HCT116 (cell line): ENCODE data around the gene MATN3.

Experiments
- CBX3 ChIP-seq: IDR thresholded peaks from 2 replicates; pipeline ENCODE4 v1.6.1; 2012; ENCODE audit warnings: low read depth
- JUND ChIP-seq: IDR thresholded peaks from 2 replicates; pipeline ENCODE4 v1.6.1; 2012
- POLR2A ChIP-seq: IDR thresholded peaks from 2 replicates; pipeline ENCODE4 v1.7.0; 2011; ENCODE audit warnings: borderline replicate concordance; ENCODE audit not compliant: insufficient read depth, insufficient read length; ENCODE audit errors: extremely low read depth
- POLR2AphosphoS5 ChIP-seq: IDR thresholded peaks from 2 replicates; pipeline ENCODE4 v1.6.1; 2011; ENCODE audit warnings: mild to moderate bottlenecking, low read depth, low read length, moderate library complexity
- RAD21 ChIP-seq: IDR thresholded peaks from 2 replicates; pipeline ENCODE4 v1.6.1; 2012; ENCODE audit warnings: low read depth, mild to moderate bottlenecking
- YY1 ChIP-seq: IDR thresholded peaks from 2 replicates; pipeline ENCODE4 v1.6.1; 2011; ENCODE audit warnings: low read length, low read depth, moderate library complexity, mild to moderate bottlenecking; ENCODE audit not compliant: insufficient replicate concordance; ENCODE audit errors: extremely low read depth
- ZFX ChIP-seq: fragments of 450-650 bp; IDR thresholded peaks from 2 replicates; pipeline ENCODE4 v1.6.1; 2017
- TF ChIP-seq, protein P1 (sequence below), 3 experiments: fragments of 200-600 bp in 1 of 3; sonication (generic) in 1 of 3; IDR thresholded peaks in 2 of 3; conservative IDR thresholded peaks in 1 of 3; 2 replicates each; pipeline ENCODE4 v1.5.1; 2012 to 2017; ENCODE audit warnings: low read depth in 2 of 3, low read length in 2 of 3, antibody characterized with exemption in 1 of 3, borderline replicate concordance in 1 of 3, control low read depth in 1 of 3, mild to moderate bottlenecking in 1 of 3, mixed read lengths in 1 of 3, mixed run types in 1 of 3, moderate library complexity in 1 of 3; ENCODE audit not compliant: insufficient read depth in 1 of 3
- TF ChIP-seq, protein P2 (sequence below): IDR thresholded peaks from 2 replicates; pipeline ENCODE4 v1.6.1; 2012
- TF ChIP-seq, protein P3 (sequence below): IDR thresholded peaks from 2 replicates; pipeline ENCODE4 v1.6.1; 2012
- TF ChIP-seq, protein P4 (sequence below): IDR thresholded peaks from 2 replicates; pipeline ENCODE4 v1.6.1; 2012; ENCODE audit warnings: low read depth

DNA sequence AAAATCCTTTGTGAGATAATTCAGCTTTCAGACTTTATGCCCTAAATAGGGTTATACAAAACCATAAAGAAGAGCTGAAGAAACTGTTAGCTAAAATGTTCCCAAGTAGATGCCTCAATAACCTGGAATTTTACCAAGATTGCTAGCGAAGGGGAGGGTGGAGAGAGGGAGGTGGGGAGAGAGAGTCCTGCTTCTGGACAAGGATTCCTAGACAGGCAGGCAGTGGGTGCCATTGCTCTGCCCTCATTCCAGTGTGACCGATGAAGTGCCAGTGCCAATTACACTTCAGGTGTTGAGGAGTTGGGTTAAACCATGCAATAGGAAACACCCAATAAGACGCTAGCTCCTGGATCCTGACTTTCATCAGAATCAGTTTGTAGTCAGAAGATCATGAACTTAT lies 20.9 kb upstream of the MATN3 start:
- TF ChIP-seq POLR2A, result no peak
- TF ChIP-seq, protein P1, sequence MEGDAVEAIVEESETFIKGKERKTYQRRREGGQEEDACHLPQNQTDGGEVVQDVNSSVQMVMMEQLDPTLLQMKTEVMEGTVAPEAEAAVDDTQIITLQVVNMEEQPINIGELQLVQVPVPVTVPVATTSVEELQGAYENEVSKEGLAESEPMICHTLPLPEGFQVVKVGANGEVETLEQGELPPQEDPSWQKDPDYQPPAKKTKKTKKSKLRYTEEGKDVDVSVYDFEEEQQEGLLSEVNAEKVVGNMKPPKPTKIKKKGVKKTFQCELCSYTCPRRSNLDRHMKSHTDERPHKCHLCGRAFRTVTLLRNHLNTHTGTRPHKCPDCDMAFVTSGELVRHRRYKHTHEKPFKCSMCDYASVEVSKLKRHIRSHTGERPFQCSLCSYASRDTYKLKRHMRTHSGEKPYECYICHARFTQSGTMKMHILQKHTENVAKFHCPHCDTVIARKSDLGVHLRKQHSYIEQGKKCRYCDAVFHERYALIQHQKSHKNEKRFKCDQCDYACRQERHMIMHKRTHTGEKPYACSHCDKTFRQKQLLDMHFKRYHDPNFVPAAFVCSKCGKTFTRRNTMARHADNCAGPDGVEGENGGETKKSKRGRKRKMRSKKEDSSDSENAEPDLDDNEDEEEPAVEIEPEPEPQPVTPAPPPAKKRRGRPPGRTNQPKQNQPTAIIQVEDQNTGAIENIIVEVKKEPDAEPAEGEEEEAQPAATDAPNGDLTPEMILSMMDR (IDR thresholded peaks at IDR 0.05 in 2 of 3, conservative IDR thresholded peaks at IDR 0.05 in 1 of 3; ENCODE audit: borderline replicate concordance in 1 of 3, insufficient read depth in 1 of 3, low read depth in 2 of 3, low read length in 2 of 3), result no peak
- TF ChIP-seq, protein P2, sequence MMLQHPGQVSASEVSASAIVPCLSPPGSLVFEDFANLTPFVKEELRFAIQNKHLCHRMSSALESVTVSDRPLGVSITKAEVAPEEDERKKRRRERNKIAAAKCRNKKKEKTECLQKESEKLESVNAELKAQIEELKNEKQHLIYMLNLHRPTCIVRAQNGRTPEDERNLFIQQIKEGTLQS, result no peak
- TF ChIP-seq, protein P3, sequence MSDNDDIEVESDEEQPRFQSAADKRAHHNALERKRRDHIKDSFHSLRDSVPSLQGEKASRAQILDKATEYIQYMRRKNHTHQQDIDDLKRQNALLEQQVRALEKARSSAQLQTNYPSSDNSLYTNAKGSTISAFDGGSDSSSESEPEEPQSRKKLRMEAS, result no peak
- TF ChIP-seq RAD21, result no peak
- no peak for TF ChIP-seq JUND
- TF ChIP-seq, protein P4, sequence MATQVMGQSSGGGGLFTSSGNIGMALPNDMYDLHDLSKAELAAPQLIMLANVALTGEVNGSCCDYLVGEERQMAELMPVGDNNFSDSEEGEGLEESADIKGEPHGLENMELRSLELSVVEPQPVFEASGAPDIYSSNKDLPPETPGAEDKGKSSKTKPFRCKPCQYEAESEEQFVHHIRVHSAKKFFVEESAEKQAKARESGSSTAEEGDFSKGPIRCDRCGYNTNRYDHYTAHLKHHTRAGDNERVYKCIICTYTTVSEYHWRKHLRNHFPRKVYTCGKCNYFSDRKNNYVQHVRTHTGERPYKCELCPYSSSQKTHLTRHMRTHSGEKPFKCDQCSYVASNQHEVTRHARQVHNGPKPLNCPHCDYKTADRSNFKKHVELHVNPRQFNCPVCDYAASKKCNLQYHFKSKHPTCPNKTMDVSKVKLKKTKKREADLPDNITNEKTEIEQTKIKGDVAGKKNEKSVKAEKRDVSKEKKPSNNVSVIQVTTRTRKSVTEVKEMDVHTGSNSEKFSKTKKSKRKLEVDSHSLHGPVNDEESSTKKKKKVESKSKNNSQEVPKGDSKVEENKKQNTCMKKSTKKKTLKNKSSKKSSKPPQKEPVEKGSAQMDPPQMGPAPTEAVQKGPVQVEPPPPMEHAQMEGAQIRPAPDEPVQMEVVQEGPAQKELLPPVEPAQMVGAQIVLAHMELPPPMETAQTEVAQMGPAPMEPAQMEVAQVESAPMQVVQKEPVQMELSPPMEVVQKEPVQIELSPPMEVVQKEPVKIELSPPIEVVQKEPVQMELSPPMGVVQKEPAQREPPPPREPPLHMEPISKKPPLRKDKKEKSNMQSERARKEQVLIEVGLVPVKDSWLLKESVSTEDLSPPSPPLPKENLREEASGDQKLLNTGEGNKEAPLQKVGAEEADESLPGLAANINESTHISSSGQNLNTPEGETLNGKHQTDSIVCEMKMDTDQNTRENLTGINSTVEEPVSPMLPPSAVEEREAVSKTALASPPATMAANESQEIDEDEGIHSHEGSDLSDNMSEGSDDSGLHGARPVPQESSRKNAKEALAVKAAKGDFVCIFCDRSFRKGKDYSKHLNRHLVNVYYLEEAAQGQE, result no peak
- no peak for TF ChIP-seq ZFX
- TF ChIP-seq CBX3, result no peak
- no peak for TF ChIP-seq POLR2AphosphoS5
- TF ChIP-seq YY1, result no peak
